Activated T-cell treated with anti-CD3 and anti-CD28 coated beads for 1 hour (primary cell): Measurements from ENCODE around the gene SOWAHA.
"Not testable (repeated sequence)": the region's sequence is repeated elsewhere in the genome, so short reads cannot be mapped to it uniquely, and the experiment has no call there.

Source experiments
- DNase-seq: peaks from one replicate; pipeline ENCODE4 v3.0.0-alpha.2; 2020; ENCODE audit warnings: low read depth

The SOWAHA gene

DNA sequence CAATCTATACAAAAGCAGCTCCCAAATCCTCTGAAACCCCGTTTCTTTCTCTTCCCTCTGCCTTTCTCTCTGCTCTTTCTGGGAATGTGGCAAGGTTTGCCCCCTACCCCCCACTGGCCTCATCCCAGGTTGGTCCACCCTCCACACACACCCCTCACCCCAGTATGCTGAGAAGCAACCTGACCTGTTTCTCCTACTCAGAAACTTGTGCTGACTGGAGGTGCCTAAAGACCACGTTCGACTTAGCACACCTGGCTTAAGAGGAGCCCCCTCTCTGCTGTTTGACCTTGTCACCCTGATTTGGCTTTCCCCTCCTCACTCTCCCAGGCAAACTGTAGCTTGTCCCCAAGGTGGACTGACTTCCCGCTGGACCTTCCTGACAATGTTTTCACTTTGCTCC is 35.0 kb upstream of the SOWAHA start:
- DNase-seq: no peak

DNA sequence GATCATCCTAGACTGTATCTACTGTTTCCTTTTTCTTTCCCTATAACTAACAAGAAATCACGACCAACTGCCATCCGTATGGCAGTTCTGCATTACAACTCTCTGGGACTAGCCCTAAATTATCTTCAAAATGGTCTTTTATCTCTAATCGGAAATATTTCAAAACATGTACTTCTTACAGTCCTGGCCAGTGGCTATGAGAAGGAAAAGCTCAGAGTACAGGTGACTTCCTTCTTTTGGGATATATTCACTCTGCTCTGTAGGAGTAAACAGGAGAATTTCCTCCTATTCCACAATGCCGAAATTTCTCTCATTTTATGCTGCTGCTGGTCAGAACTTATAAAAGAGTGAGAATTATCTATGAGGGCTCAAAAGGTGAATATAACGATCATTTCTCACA is 34.2 kb upstream of the SOWAHA start:
- no peak for DNase-seq

DNA sequence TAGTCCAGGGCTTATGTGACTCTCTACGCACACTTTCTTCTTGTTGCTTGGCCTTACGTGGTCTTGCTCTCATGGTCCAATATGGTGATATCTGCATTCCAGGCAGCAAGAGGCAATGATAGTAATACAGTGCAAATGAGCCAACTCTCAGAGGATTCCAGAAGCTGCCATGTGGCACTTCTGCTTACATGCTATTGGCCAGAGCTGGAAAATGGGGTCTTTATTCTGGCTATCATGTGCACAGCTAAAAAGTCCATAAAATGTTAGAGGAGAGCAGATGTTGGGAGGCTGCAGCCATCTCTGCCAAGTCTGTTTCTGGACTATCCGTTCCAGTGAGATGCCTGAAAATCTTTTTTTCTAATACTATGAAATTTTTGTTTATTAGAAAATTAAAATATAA is 33.1 kb upstream of the SOWAHA start:
- no peak for DNase-seq

DNA sequence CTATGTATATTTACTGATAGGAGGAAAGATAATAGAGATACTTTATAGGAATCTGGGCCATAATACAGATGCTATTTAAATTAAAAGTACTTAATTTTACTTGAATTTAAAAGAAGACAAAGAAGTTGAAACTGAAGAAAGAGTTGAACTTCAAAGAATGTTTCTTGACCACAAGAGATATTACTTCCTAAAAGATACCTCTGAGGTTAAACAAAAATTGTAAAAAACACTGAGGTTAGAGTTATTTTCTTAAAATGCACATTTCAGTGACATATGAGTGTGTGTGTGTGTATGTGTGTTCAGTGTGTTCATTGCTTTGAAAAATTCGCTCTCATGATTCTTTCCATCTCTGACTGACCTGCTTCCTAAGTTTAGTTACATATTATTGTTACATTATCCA is 32.5 kb upstream of the SOWAHA start:
- DNase-seq: no peak

- no peak for DNase-seq
These were observed 32.1 kb upstream of the SOWAHA start for GRCh38 chr5:132781029-132781428.

DNA sequence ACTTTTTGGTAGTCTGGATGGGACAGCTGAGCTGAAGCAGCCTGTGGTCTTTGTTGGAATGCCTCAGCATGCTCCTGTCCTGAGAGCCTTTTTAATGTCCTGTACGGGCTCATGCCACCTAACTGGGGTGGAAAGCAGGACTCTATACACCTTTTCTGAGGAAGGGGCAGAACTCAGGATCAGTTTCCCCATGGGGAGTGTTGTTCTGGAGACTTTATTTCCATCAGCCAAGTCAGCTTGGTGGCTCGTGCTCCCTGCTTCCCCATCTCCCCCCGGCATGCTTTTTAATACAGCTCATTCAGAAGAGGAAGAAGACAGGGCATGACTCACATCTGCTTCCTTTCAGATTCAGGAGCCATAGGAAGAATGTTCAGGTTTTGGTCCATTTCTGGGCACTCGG is 31.0 kb upstream of the SOWAHA start:
- DNase-seq: no peak

GRCh38 chr5:132785365-132785764 is 27.7 kb upstream of the SOWAHA start:
- no peak for DNase-seq

GRCh38 chr5:132785864-132786263 is 27.2 kb upstream of the SOWAHA start:
- no peak for DNase-seq

GRCh38 chr5:132787076-132787475 is 26.0 kb upstream of the SOWAHA start:
- no peak for DNase-seq

GRCh38 chr5:132788508-132788907 is 24.6 kb upstream of the SOWAHA start:
- DNase-seq: no peak

- DNase-seq: no peak
These were observed 23.9 kb upstream of the SOWAHA start for GRCh38 chr5:132788990-132789886.

DNA sequence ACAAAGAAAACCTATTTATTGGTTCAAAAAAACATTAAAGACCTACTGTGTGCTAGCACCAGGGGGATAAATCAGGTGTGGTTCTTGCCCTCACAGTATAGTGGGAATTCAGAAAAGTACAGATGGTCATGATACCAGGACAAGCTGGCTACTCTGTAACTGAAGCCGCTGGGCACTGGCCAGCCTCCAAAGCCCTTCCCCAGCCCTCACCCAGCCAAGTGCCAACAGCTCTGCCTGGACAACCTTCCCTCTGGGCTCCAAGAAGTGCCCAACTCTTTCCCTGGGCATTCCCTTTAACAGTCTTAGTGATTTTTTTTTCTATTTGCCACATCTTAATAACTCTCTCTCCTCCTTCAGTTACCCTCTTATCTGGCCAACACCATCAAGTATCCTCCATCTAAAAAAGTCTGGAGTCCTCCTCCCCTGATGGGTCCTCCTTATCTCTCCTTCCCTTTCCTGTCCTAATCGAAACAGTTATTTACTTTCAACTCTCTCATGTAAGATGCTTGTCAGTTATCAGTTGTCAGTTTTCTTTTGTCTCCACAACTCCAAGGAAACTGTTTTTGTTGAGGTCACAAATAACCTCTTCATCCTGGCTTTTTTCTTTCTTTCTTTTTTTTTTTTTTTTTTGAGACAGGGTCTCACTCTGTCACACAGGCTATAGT is 22.8 kb upstream of the SOWAHA start:
- no peak for DNase-seq

DNA sequence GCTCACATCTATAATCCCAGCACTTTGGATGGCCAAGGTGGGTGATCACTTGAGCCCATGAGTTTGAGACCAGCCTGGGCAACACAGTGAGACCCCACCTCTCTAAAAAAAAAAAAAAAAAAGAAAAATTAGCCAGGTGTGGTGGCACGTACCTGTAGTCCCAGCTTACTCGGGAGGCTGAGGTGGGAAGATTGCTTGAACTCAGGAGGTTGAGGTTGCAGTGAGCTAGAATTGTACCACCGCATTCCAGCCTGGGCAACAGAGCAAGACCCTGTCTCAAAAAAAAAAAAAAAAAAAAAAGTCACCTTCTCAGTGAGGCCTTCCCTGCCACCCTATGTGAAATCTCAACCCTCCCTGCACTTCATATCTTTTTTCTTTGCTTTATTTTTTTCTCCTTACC is 22.1 kb upstream of the SOWAHA start:
- DNase-seq: no peak

DNA sequence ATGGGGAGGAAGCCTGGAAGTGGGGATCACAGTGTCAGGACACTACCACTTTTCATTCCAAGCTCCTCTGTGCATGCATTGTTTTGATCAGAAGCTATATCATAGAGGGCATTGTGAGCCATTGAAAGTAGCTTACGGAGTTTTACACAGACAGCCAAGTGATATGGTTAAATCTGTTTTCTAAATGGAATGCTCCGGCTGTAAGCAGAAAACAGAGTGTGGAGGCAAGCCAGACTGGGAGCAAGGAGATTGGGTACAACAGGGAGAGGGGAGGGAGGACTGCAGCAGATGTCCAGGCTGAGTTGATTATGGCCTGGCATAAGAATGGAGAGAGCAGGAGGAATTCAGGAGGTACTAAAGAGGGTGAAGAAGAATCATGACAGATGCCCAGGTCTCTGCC is 15.5 kb upstream of the SOWAHA start:
- DNase-seq: no peak

- no peak for DNase-seq
These were observed 13.7 kb upstream of the SOWAHA start for GRCh38 chr5:132799392-132799791.

- DNase-seq: no peak
These were observed 12.6 kb upstream of the SOWAHA start for GRCh38 chr5:132800545-132800944.

GRCh38 chr5:132802044-132802684 is 10.9 kb upstream of the SOWAHA start:
- no peak for DNase-seq

- not testable (repeated sequence) for DNase-seq
These were observed 10.4 kb upstream of the SOWAHA start for GRCh38 chr5:132802685-132803066.

DNA sequence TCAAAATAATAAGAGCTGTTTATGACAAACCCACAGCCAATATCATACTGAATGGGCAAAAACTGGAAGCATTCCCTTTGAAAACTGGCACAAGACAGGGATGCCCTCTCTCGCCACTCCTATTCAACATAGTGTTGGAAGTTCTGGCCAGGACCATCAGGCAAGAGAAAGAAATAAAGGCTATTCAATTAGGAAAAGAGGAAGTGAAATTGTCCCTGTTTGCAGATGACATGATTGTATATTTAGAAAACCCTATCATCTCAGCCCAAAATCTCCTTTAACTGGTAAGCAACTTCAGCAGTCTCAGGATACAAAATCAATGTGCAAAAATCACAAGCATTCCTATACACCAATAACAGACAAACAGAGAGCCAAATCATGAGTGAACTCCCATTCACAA is 8.9 kb upstream of the SOWAHA start:
- DNase-seq: not testable (repeated sequence)

GRCh38 chr5:132805872-132806271 is 7.2 kb upstream of the SOWAHA start:
- not testable (repeated sequence) for DNase-seq

- not testable (repeated sequence) for DNase-seq
These were observed 6.3 kb upstream of the SOWAHA start for GRCh38 chr5:132806804-132807162.

- DNase-seq: no peak
These were observed 5.8 kb upstream of the SOWAHA start for GRCh38 chr5:132807163-132807838.

- DNase-seq: no peak
These were observed 4.7 kb upstream of the SOWAHA start for GRCh38 chr5:132808448-132808847.
